DND-41 (cell line): Measurements from ENCODE around the gene CBX4.

Source experiments
- ATAC-seq: fragments of 200-7000 bp; cut with Tn5 transposase; 3 replicates; pipeline ENCODE4 v1.9.1; 2021; ENCODE audit warnings: low read depth; ENCODE audit not compliant: insufficient read depth
- DNase-seq: peaks from one replicate; pipeline ENCODE4 v3.0.0-alpha.2; 2020
- H2AFZ ChIP-seq: 2 replicates; pipeline ENCODE4 v1.6.0; 2012; ENCODE audit warnings: low read depth, low read length
- H3K27ac ChIP-seq: 2 replicates; pipeline ENCODE4 v1.5.1; 2012; ENCODE audit warnings: low read length, inconsistent platforms
- H3K27me3 ChIP-seq: fragments of 200-600 bp; sonication (generic); 2 replicates; pipeline ENCODE4 v1.6.0; 2012; ENCODE audit warnings: low read length, mild to moderate bottlenecking, inconsistent platforms; ENCODE audit not compliant: insufficient read depth, poor library complexity
- H3K36me3 ChIP-seq: 2 replicates; pipeline ENCODE4 v1.5.1; 2012; ENCODE audit warnings: low read length, inconsistent platforms; ENCODE audit not compliant: insufficient read depth
- H3K4me1 ChIP-seq: 2 replicates; pipeline ENCODE4 v1.5.1; 2012; ENCODE audit warnings: mild to moderate bottlenecking, low read length; ENCODE audit not compliant: insufficient read depth
- H3K4me2 ChIP-seq: 2 replicates; pipeline ENCODE4 v1.6.0; 2012; ENCODE audit warnings: mild to moderate bottlenecking, moderate library complexity, low read length, inconsistent platforms; ENCODE audit not compliant: insufficient read depth
- H3K4me3 ChIP-seq, 2 experiments: fragments of 200-600 bp in 1 of 2; shearing (Covaris generic) in 1 of 2; 2 replicates each; pipeline ENCODE4 v1.5.1; 2012 to 2016; ENCODE audit warnings: inconsistent platforms in 2 of 2, low read length in 2 of 2, mild to moderate bottlenecking in 2 of 2, low read depth in 1 of 2, moderate library complexity in 1 of 2
- H3K79me2 ChIP-seq: 2 replicates; pipeline ENCODE4 v1.6.0; 2012; ENCODE audit warnings: low read length, inconsistent platforms; ENCODE audit not compliant: insufficient read depth
- H3K9ac ChIP-seq: 2 replicates; pipeline ENCODE4 v1.6.0; 2012; ENCODE audit warnings: low read depth, mild to moderate bottlenecking, inconsistent platforms, low read length, moderate library complexity
- H3K9me3 ChIP-seq: 2 replicates; pipeline ENCODE4 v1.5.1; 2012; ENCODE audit warnings: low read length, moderate library complexity, mild to moderate bottlenecking, inconsistent platforms; ENCODE audit not compliant: insufficient read depth, severe bottlenecking
- H4K20me1 ChIP-seq: 2 replicates; pipeline ENCODE4 v1.6.0; 2012; ENCODE audit warnings: low read length; ENCODE audit not compliant: insufficient read depth
- CTCF ChIP-seq: IDR thresholded peaks from 2 replicates; pipeline ENCODE4 v1.5.1; 2012; ENCODE audit warnings: borderline replicate concordance, low read length, moderate library complexity, mild to moderate bottlenecking; ENCODE audit not compliant: poor library complexity, severe bottlenecking; ENCODE audit errors: extremely low read depth
- EZH2 ChIP-seq: IDR thresholded peaks from 3 replicates; pipeline ENCODE4 v1.6.1; 2012; ENCODE audit warnings: borderline replicate concordance, low read depth, mild to moderate bottlenecking, moderate library complexity, low read length, inconsistent platforms; ENCODE audit not compliant: severe bottlenecking

The CBX4 gene

GRCh38 chr17:79795795-79796443 lies 43.3 kb downstream of the CBX4 start:
- Histone ChIP-seq H4K20me1 (peaks cover 26% of the 10 kb centered on the region), H3K27me3 (peaks cover 32% of the 10 kb centered on the region), H3K36me3 (peaks cover 23% of the 10 kb centered on the region), H3K79me2 (peaks cover 25% of the 10 kb centered on the region), H3K9ac (peak overlapping the region; percentile 80), H3K27ac (peak overlapping the region; percentile 85), H3K4me2 (peak overlapping the region; percentile 91), H3K4me3 (peak overlapping the region; percentile 60 to 83), H3K4me1 (peaks cover 49% of the 10 kb centered on the region), H3K9me3 (no peaks in the 10 kb centered on the region), H2AFZ (0 out of 2 replicates have a peak overlapping the region, but pooled peaks have one; percentile 74)
- TF ChIP-seq CTCF (no peak), EZH2 (no peak)
- DNase-seq (no peak), ATAC-seq (no peak)

GRCh38 chr17:79794659-79795511 lies 44.4 kb downstream of the CBX4 start:
- H3K79me2 ChIP-seq, result peaks cover 25% of the 10 kb centered on the region
- H3K4me3 ChIP-seq, result no peak overlapping the region
- peak overlapping the region; percentile 21 for H3K4me2 ChIP-seq
- DNase-seq (no peak), ATAC-seq (no peak)
- H2AFZ ChIP-seq, result no peak overlapping the region
- H3K4me1 ChIP-seq, result peaks cover 39% of the 10 kb centered on the region
- H3K27me3 ChIP-seq, result peaks cover 23% of the 10 kb centered on the region
- peaks cover 26% of the 10 kb centered on the region for H4K20me1 ChIP-seq
- no peaks in the 10 kb centered on the region for H3K9me3 ChIP-seq
- TF ChIP-seq EZH2, result no peak
- TF ChIP-seq CTCF, result no peak
- H3K36me3 ChIP-seq, result peaks cover 23% of the 10 kb centered on the region
- peak overlapping the region; percentile 24; the same call in 1 of the 2 replicates for H3K9ac ChIP-seq
- no peak overlapping the region; the same call in 1 of the 2 replicates for H3K27ac ChIP-seq

GRCh38 chr17:79793924-79794304 lies 45.3 kb downstream of the CBX4 start:
- Histone ChIP-seq H3K79me2 (peaks cover 25% of the 10 kb centered on the region), H3K4me3 (no peak overlapping the region), H3K4me1 (peaks cover 30% of the 10 kb centered on the region), H3K27me3 (peaks cover 13% of the 10 kb centered on the region), H3K4me2 (no peak overlapping the region; the same call in 1 of the 2 replicates), H4K20me1 (peaks cover 26% of the 10 kb centered on the region), H3K27ac (no peak overlapping the region), H3K9ac (no peak overlapping the region), H2AFZ (no peak overlapping the region), H3K36me3 (peaks cover 23% of the 10 kb centered on the region), H3K9me3 (no peaks in the 10 kb centered on the region)
- DNase-seq (no peak), ATAC-seq (no peak)
- TF ChIP-seq EZH2 (no peak), CTCF (no peak)
